ENCODE data around the gene AGBL1.

Gene AGBL1

DNA sequence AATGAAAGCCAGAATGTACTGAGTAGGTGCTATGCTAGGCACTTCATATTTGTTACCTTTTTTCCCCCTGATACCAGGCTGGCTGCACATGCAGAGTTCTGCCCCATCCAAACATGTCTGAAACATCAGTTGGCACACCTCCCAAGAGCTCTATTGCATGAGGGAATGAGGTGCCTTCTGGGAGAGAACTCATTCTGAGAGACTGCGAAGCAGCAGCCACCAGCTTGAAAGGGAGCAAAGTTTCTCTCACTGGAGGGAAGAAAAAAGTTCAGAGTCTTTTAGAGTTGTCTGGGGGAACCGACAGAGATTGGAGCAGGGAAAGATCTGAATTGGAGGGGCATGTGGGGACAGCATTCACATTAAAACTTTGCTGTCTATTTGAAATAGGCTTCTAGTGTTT is 84.1 kb downstream of the AGBL1 start:
- Mint-ChIP-seq H3K9me3 (no peaks in the 10 kb centered on the region), H3K27ac (no peak overlapping the region), H3K4me1 (ENCODE audit: low read depth) (no peaks in the 10 kb centered on the region), H3K36me3 (ENCODE audit: low read depth) (no peaks in the 10 kb centered on the region), H3K4me3 (no peak overlapping the region), H3K27me3 (ENCODE audit: low read depth) (no peaks in the 10 kb centered on the region)

DNA sequence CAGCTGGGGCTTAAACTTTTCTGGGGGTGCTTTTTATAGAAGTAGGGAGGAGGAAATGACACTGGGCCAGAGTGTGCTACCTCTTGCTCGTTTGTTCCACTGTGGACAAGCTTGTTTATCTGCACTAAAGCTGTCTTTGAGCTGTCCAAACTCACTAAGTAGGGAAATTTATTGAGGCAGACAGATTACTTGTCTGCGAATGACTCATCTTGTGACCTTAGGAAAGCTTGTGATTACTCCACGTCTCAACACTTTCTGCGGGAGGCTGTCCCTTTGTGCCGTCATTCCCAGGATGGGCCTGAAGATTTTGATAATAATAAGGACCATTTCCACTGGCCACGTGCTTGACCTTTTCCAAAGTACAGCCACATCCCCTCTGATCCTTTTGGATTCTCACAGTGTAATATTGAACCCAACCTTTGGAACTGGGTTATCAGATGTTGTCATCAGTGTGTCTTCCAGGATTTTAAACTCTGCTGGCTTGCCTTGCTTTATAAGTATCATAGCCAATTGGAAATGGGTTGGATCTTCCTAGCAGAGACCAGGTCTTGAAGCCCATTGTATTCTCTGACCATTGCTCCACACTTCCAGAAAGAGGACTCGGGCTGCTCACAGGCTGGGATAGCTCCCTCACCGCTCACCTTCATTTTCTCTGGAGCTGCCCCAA is 84.7 kb downstream of the AGBL1 start:
- H3K27ac Mint-ChIP-seq = no peak overlapping the region
- no peaks in the 10 kb centered on the region for H3K4me1 Mint-ChIP-seq (ENCODE audit: low read depth)
- H3K4me3 Mint-ChIP-seq = no peak overlapping the region
- H3K36me3 Mint-ChIP-seq (ENCODE audit: low read depth) = no peaks in the 10 kb centered on the region
- H3K27me3 Mint-ChIP-seq (ENCODE audit: low read depth) = no peaks in the 10 kb centered on the region
- no peaks in the 10 kb centered on the region for H3K9me3 Mint-ChIP-seq

DNA sequence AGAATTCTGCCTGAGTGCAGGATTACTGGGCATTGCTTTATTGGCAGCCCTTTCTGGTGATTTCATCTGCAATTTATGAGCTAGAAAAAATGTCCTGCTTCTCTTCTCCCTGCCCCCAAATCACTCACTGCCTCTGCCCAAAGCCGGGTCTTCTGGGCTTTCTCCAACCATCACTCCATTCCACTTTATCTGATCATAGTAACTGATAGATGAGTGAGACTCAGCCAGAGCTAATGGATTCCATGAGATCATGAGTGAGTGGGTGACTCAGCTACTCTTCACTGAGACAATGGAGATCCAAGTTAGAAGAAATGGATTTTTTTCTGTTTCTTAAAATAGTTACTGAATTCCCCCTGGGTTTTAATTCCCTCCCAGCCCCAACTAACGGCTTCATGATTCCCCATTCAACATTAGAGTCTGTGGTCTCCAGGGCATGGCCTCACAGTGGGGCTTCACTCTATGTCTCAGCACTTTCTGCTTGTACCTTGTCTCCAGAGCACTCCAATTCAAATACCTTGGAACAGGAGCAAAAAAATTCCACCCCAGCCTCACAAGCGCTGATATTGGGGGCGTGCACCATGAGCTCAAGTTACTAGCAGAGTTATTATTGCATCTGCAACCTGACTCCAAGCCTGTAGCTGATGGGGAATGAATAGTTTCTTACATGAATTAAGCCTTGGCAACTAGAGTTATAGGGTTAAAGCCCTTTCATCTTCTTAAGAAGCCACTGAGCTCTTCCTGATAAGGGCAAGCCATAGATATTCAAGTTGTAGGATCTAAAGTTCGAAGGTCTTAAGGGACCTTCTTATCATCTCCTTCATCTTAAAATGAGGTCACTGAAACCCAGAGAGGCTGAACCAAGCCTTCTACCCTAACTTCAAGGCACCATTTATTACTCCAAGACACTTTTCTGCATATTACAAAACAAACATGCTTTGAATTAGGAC is 85.9 kb downstream of the AGBL1 start:
- Mint-ChIP-seq H3K27ac (no peak overlapping the region), H3K4me3 (no peak overlapping the region), H3K27me3 (ENCODE audit: low read depth) (no peaks in the 10 kb centered on the region), H3K4me1 (ENCODE audit: low read depth) (no peaks in the 10 kb centered on the region), H3K36me3 (ENCODE audit: low read depth) (no peaks in the 10 kb centered on the region), H3K9me3 (no peaks in the 10 kb centered on the region)

DNA sequence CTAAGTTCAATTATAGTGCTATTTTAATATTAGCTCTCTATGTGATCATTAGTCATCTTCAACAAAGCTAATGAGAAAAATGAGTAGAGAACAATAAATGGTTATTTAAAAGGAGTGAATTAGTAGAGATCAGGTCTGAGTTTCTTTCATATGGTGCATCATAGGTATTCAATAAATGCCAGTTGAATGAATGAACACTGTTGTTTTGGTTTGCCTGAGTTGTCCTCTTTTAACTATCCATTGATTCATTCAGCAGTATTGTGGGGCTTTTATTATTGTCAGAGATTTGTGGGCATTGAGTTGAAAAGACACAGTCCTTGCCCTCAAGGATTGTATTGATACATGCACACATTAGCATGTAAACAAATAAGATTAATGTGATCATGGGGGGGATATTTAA is 88.2 kb downstream of the AGBL1 start:
- H3K27ac Mint-ChIP-seq = no peak overlapping the region
- H3K36me3 Mint-ChIP-seq (ENCODE audit: low read depth) = no peaks in the 10 kb centered on the region
- no peak overlapping the region for H3K4me3 Mint-ChIP-seq
- no peaks in the 10 kb centered on the region for H3K9me3 Mint-ChIP-seq
- H3K27me3 Mint-ChIP-seq (ENCODE audit: low read depth) = peaks cover 5% of the 10 kb centered on the region
- no peaks in the 10 kb centered on the region for H3K4me1 Mint-ChIP-seq (ENCODE audit: low read depth)

DNA sequence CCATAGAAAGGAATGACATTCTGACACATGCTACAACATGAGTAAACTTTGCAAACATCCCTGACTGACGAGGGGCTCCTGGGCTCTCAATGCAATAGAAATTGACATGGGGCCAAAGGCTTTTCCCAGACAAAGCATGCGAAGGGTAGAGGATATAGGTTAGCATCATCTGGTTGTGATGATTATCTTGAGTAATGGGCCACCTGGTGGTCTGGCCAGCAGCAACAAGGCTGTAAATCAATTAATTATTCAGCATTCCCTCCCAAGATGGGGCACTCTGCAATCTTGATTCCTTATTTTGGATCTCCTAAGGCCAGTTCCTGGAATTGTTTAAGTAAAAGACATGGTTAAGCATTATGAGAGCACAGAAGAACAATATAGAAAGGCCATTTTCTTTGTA is 99.2 kb downstream of the AGBL1 start:
- H3K4me3 Mint-ChIP-seq = no peak overlapping the region
- H3K27ac Mint-ChIP-seq = no peak overlapping the region
- peaks cover 11% of the 10 kb centered on the region for H3K27me3 Mint-ChIP-seq (ENCODE audit: low read depth)
- no peaks in the 10 kb centered on the region for H3K36me3 Mint-ChIP-seq (ENCODE audit: low read depth)
- peaks cover 11% of the 10 kb centered on the region for H3K9me3 Mint-ChIP-seq
- peaks cover 2% of the 10 kb centered on the region for H3K4me1 Mint-ChIP-seq (ENCODE audit: low read depth)

DNA sequence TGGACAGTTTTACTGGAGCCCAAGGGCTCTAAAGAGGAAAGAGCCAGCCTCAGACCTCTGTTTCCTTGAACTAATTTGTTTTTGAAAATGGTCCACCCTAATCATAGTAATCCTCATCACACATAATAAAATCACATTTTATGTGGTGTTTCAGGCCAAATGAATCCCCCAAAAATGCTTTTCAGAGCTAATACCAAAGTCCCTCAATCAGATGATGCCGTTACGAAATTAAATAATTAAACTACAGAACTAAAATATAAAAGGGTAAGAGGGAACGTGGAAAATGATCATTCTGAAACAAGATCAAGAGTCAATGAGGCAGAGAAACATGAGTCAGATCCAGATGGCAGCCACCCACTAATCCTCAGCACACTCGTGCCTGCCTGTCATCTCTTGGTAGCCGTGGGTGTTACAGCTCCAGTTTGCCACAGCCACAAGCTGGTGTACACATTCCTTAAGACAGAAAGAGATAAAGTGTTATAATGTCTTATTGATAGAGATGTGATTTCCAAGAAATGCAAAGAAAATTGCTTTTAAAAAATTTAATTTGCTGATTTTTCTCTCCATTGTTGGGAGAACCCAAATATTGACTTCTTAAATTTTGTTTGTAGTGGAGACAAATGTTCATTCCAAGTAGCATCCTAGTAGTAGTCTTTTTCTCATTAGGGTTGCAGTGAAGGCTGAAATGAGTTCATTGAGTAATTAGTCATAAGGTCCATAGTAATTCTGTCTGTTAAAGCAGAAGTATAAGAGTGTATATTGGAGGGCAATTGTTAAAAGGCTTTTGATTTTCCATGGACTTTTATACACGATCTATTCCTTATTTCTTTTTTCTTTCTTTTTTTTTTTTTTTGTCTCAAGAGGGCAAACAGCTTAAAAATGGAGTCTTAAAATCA is 104.2 kb downstream of the AGBL1 start:
- Mint-ChIP-seq H3K9me3 (no peaks in the 10 kb centered on the region), H3K36me3 (ENCODE audit: low read depth) (no peaks in the 10 kb centered on the region), H3K4me3 (no peak overlapping the region), H3K27ac (no peak overlapping the region), H3K27me3 (ENCODE audit: low read depth) (peaks cover 4% of the 10 kb centered on the region), H3K4me1 (ENCODE audit: low read depth) (no peaks in the 10 kb centered on the region)

DNA sequence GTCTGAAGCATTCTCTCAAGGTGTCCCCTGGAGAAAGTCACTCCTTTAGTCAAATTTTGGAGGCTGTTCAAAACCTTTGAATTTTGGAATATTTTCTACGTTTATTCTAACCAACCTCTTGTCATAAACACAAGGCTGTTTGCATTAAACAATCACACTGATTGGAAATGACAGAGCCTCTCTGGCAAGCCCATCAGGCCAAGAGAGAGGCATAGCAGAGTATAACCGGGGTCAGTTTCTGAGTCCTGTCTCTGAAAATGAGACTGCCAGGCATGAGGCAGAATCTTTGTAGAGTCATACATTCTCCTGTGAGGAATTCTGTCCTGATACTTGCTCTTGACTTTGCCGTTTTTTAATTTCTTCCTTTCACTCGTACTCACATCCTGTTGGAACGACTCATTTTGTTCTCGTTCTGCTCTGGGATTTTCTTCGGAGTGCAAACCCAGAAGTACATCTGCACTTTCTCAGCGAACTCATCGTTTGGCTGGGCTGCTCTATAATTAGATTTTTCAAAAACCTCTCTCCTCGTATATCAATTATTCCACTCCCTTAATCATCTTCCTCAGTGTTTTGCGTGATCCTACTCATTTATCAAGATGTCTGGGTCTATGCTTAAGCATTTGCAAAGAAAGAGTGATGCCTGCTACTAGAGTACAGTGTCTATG is 114.2 kb downstream of the AGBL1 start:
- Mint-ChIP-seq H3K36me3 (ENCODE audit: low read depth) (no peaks in the 10 kb centered on the region), H3K27me3 (ENCODE audit: low read depth) (peaks cover 3% of the 10 kb centered on the region), H3K9me3 (no peaks in the 10 kb centered on the region), H3K4me1 (ENCODE audit: low read depth) (no peaks in the 10 kb centered on the region), H3K27ac (no peak overlapping the region), H3K4me3 (no peak overlapping the region)

DNA sequence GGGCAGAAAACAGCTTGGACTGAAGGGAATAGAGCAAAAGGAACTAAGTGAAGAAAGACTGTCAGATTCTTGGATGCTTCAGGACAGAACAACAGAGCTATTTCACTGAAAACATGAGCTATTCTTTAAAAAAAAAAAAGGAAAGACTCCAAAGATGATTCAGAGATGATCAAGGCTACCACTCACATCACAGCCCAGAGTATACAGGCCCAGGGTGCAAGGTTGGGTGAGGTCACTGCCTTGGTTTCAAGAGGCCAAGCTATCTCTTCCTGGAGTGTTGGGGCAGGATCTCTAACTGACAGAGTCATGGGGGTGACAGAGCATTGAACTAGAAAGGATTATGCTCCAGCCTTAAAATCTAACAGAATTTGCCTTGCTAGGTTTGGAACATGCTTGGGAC is 118.1 kb downstream of the AGBL1 start:
- peaks cover 3% of the 10 kb centered on the region for H3K27me3 Mint-ChIP-seq (ENCODE audit: low read depth)
- H3K27ac Mint-ChIP-seq = no peak overlapping the region

DNA sequence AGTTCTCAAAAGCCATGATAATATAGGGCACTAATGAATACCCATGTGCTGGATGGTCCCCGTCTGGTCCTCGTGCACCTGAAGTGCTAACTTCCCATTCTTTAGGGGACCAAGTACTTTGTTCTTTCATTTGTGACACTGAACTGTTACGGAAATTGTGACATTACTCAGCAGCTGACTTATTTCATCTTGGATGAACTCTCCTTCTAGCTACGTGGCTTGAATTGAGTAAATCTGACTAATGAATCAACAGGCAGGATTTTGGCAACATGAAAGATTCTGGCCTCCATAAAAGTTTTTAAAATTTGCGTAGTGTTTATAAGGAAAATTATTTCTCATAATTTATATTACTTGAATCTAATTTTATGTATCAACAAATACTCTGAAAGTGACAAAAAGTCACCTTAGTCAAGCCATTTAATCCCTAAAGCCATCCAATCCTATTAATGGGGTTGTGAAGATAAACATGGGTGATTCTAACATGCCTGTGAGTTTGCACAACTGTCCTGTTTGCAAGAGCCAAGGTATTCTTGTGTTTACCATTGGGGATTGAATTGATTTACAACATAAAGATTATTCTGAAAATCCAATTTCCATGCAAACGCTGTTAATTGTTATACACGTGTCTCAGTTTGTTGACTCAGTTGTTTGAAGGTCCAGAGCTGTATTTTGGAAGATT is 119.9 kb downstream of the AGBL1 start:
- Mint-ChIP-seq H3K4me1 (ENCODE audit: low read depth) (no peaks in the 10 kb centered on the region), H3K27ac (no peak overlapping the region), H3K27me3 (ENCODE audit: low read depth) (peaks cover 3% of the 10 kb centered on the region), H3K4me3 (no peak overlapping the region), H3K9me3 (no peaks in the 10 kb centered on the region), H3K36me3 (ENCODE audit: low read depth) (no peaks in the 10 kb centered on the region)

More for the DNA sequence above, 118.1 kb downstream of the AGBL1 start:
- no peaks in the 10 kb centered on the region for H3K4me1 Mint-ChIP-seq (ENCODE audit: low read depth)
- H3K36me3 Mint-ChIP-seq (ENCODE audit: low read depth) = no peaks in the 10 kb centered on the region
- no peak overlapping the region for H3K4me3 Mint-ChIP-seq
- H3K9me3 Mint-ChIP-seq = no peaks in the 10 kb centered on the region

DNA sequence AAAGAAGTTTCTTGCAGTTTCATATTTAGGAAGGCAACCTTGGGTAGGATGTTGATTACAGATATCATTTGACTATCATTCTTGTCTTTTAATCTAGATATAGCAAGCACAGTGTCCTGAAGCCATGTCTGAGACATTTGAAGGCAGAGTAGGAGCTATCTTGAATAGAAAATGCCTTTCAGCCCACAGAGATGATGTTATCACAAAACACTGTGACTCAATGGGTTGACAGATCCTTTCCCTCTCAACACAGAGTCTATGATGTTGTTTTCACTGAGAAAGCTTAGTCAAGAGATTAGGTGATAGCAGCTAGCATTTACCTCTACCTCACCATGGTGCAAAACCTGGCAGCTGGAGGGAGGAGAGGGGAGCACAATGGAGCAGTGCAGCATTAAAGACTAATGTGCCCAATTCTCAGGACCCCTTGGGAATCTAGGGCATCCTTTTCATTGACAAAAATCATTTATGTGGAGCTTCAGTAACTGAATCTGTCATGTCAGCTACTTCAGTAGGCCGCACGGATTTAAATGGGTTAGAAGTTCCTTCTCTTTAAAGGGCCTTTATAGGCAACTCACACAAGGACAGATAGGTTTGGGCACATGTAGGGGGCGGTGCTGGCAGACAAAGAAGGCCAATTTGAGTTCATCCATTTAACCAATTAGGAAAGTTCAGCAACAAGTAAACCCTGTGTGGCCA is 121.8 kb downstream of the AGBL1 start:
- no peak overlapping the region for H3K27ac Mint-ChIP-seq
- no peaks in the 10 kb centered on the region for H3K27me3 Mint-ChIP-seq (ENCODE audit: low read depth)
- no peak overlapping the region for H3K4me3 Mint-ChIP-seq
- H3K9me3 Mint-ChIP-seq = no peaks in the 10 kb centered on the region
- no peaks in the 10 kb centered on the region for H3K36me3 Mint-ChIP-seq (ENCODE audit: low read depth)
- no peaks in the 10 kb centered on the region for H3K4me1 Mint-ChIP-seq (ENCODE audit: low read depth)

DNA sequence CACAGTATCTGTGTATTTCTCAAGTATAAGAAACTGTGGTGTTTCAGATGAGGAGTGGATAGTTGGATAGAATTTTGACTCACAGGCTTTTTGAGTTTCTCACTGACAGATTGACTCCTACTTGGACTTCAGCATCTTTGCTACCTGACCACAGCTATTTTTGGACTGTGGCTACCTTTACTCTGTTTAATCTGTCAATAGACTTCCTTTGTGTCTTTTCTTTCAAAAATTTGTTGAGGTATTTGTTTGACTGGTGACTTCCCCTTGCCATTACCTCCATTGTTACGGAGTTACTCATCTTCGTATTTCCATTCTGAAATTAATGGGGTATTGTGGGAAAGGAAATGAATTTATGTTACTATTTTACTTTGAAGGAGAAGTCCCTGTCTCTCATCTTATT is 123.8 kb downstream of the AGBL1 start:
- H3K4me1 Mint-ChIP-seq (ENCODE audit: low read depth) = no peaks in the 10 kb centered on the region
- no peak overlapping the region for H3K27ac Mint-ChIP-seq
- no peaks in the 10 kb centered on the region for H3K36me3 Mint-ChIP-seq (ENCODE audit: low read depth)
- no peak overlapping the region for H3K4me3 Mint-ChIP-seq
- H3K9me3 Mint-ChIP-seq = no peaks in the 10 kb centered on the region
- no peaks in the 10 kb centered on the region for H3K27me3 Mint-ChIP-seq (ENCODE audit: low read depth)

DNA sequence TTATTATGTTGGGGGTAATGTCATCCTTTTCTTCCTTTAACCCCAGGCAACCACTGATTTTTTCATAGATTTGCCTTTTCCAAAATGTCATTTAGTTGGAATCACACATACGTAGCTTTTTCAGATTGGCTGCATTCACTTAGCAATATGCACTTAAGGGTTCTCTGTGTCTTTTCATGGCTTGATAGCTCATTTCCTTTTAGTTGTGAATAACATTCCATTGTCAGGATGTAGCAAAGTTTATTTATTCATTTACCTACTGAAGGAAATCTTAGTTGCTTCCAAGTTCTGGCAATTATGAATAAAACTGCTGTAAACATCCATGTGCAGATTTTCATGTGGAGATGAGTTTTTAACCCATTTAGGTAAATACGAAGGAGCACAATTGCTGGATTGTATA is 125.4 kb downstream of the AGBL1 start:
- no peaks in the 10 kb centered on the region for H3K36me3 Mint-ChIP-seq (ENCODE audit: low read depth)
- no peak overlapping the region for H3K27ac Mint-ChIP-seq
- H3K27me3 Mint-ChIP-seq (ENCODE audit: low read depth) = no peaks in the 10 kb centered on the region
- no peaks in the 10 kb centered on the region for H3K4me1 Mint-ChIP-seq (ENCODE audit: low read depth)
- no peak overlapping the region for H3K4me3 Mint-ChIP-seq
- no peaks in the 10 kb centered on the region for H3K9me3 Mint-ChIP-seq

DNA sequence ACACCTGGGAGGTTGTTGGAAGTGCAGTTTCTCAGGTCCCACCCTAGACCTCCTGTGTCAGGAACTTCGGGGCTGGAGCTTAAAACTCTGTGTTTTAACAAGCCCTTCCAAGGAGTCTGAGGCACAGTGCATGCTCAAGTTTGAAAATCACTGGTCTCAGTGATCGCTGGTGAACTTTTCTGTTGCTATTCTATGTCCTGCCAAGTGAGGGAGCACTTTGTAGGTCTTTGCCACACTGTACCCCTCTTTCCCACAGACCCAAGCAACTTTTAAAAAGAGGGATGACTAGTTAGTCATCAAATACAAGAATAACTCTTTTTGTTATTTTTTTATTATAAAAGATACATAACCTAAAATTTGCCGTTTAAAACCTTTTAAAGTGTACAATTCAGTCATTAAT is 133.7 kb downstream of the AGBL1 start:
- peaks cover 6% of the 10 kb centered on the region for H3K9me3 Mint-ChIP-seq
- no peaks in the 10 kb centered on the region for H3K27me3 Mint-ChIP-seq (ENCODE audit: low read depth)
- no peaks in the 10 kb centered on the region for H3K36me3 Mint-ChIP-seq (ENCODE audit: low read depth)
- H3K4me1 Mint-ChIP-seq (ENCODE audit: low read depth) = no peaks in the 10 kb centered on the region
- no peak overlapping the region for H3K4me3 Mint-ChIP-seq
- no peak overlapping the region for H3K27ac Mint-ChIP-seq

Measured in T-helper 1 cell treated with Interleukin-12 subunit alpha and Interleukin-12 subunit beta and Interleukin-4 antibody, amounts not matched to agents 30 μg/mL and 1 μg/mL, for 36 hours (primary cell).